IPS-NIHi7 (cell line): ENCODE measurements around the gene APOBEC3G.
A peak's percentile ranks its signal among the peaks of the same experiment; 100 is the strongest.
"Not testable (repeated sequence)": the region's sequence is repeated elsewhere in the genome, so short reads cannot be mapped to it uniquely, and the experiment has no call there.

Experiments
- DNase-seq: peaks from one replicate; pipeline ENCODE4 v3.0.0; 2012; ENCODE audit warnings: mixed read lengths; ENCODE audit errors: extremely low spot score

Gene APOBEC3G

GRCh38 chr22:39066442-39067276 lies 10.4 kb upstream of the APOBEC3G start:
- DNase-seq = not testable (repeated sequence)

DNA sequence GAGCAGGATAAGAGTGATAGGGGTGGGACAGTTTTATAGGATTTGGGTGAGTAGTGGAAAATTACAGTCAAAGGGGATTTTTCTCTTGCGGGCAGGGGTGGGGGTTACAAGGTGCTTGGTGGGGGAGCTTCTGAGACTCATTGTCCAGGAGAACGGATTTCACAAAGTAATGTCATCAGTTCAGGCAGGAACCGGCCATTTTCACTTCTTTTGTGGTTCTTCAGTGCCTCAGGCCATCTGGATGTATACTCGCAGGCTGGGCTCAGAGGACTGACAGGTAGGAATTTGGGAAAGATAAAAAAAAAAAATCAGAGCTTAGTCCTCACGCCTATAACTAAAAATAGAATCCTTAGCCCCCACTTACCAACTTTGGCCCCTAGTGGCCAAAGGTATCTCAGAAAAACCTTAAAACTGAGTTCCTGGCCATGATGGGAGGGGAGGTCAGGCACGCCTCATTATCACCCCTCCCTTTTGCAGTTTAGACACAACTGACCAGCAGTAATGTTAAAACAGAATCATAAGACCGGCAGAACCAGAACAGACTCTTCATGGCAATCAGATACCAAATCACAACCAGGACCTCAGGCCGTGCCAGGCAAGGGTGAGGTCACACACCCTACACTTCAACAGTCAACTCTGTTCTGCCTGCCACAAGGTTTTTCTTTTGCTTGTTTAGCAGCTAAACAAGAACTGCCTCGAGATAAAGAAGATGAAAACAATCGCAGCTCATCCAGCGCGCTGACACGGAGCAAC lies 8.9 kb upstream of the APOBEC3G start:
- DNase-seq = no peak

DNA sequence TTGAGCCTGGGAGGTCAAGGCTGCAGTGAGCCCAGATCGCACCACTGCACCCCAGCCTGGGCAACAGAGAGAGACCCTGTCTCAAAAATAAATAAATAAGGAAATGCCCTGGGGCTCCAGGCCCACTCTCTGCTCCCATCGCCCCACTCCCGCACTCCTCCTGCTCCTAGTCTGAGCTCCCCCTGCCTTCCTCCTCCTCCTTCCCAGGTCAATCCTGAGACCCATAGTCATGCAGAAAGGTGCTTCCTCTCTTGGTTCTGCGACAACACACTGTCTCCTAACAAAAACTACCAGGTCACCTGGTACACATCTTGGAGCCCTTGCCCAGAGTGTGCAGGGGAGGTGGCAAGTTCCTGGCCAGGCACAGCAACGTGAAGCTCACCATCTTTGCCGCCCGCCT lies 6.9 kb upstream of the APOBEC3G start:
- DNase-seq = no peak

GRCh38 chr22:39072581-39072981 lies 4.5 kb upstream of the APOBEC3G start:
- DNase-seq = not testable (repeated sequence)

- no peak for DNase-seq
Observed at GRCh38 chr22:39073981-39074380, 3.1 kb upstream of the APOBEC3G start.

- DNase-seq = not testable (repeated sequence)
Observed at GRCh38 chr22:39076155-39077025, 685 bp upstream of the APOBEC3G start.

- DNase-seq = not testable (repeated sequence)
Observed at GRCh38 chr22:39077912-39078311, 837 bp downstream of the APOBEC3G start.

DNA sequence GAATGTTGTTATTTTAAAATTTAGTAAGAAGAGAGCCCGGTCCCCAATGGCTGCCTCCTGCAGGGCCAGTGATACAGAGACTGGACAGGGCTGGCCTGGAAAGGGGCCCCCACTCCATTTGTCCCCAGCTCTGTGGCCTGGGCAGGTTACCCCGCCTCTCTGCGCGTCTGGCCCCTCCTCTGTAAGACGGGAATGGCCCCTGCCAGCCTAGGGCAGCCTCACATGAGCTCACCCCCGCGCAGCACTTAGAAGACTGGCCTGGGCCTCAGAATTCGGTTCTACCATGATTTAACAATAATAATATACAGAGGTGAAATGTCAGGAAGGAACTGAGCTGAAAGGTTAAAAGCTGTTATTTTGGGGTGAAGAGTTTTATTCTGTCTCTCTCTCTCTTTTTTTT lies 1.3 kb downstream of the APOBEC3G start:
- DNase-seq = no peak

DNA sequence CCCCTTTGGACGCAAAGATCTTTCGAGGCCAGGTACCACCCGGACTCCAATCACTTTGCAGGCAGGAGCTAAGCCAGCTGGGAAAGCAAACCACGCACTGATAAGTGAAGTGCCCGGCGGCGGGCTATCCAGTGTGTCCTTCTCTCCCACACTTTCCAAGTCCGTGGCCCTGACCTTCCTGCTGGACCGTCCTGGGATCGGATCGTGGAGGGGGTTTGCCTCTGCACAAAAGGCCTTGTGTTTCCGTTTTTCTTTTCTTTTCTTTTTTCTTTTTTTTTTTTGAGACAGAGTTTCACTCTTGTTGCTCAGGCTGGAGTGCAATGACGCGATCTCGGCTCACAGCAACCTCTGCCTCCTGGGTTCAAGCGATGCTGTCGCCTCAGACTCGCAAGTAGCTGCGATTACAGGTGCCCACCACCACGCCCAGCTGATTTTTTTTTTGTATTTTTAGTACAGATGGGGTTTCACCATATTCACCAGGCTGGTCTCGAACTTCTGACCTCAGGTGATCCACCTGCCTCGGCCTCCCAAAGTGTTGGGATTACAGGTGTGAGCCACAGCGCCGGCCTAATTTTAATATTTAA lies 2.1 kb downstream of the APOBEC3G start:
- not testable (repeated sequence) for DNase-seq

DNA sequence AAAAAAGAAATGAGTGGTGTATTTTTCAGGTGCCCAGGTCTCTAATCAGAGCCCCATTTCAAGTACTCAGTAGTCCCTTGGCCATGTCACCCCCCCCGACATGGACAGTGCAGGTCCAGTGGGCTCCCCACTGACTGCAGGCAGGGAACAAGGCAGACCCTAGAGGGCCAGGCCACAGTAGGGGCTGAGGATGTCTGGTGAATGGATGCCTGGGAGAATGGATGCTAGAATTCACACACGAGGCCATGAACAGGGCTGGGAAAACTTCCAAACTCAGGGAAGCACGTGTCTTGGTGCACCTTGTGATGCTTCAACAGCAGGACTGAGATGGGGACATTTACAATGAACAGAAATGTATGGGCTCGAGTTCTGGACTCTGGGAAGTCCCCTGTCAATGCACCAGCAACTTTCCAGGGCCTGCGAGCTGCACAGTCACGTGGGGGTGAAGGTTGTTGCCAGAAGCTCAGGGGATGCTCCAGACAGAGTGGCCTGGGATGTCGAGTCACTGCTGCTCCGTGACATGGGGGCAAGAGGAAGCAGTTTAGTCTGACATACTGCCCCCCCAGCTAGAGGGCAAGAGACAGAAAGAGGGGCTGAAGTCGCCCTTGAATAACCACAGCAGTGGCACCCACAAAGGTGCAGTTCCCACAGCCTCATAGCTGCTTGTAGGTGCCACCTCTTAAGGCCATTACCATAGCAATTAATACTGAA lies 3.1 kb downstream of the APOBEC3G start:
- DNase-seq = no peak

- DNase-seq = no peak
Observed at GRCh38 chr22:39081016-39081415, 3.9 kb downstream of the APOBEC3G start.

DNA sequence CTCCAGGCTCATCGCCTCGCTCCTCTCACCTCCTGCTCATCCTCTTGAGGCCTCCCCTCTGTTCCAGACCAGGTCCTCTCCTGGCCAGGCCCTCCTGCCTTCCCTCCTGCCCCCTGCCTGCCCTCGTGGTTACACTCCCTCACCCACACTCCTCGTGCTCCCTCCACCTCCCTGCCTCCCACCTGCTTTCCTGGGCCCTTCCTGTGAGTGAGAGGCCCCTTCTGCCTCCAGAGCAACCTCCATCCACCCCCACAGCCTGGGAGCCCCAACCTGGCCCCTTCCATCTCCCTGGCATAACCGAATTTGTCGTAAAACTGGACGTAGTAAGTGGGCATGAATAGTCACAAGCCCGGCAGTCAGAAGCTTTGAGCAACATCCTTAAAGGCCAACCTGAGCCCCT lies 4.5 kb downstream of the APOBEC3G start:
- DNase-seq = no peak

- DNase-seq = no peak
Observed at GRCh38 chr22:39083212-39084165, 6.4 kb downstream of the APOBEC3G start.

DNA sequence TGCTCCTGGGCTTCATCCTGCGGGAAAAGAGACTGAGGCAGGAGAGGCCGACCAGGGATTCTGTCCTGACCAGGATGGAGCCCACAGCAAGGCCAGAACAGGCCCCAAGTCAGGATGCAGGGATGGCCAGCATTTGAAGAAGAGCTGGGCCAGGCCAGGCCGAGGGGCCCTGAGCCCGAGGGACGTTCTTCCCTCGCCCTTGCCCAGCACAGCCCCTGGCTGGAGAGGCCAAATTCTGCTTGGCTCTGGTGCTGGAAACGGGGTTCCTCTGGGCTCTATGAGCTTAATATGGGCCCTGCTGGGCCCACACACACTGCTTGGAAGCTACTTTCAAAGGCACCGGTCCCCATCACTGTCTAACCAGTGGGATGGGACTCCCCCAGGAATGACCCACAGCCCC lies 7.6 kb downstream of the APOBEC3G start:
- no peak for DNase-seq

DNA sequence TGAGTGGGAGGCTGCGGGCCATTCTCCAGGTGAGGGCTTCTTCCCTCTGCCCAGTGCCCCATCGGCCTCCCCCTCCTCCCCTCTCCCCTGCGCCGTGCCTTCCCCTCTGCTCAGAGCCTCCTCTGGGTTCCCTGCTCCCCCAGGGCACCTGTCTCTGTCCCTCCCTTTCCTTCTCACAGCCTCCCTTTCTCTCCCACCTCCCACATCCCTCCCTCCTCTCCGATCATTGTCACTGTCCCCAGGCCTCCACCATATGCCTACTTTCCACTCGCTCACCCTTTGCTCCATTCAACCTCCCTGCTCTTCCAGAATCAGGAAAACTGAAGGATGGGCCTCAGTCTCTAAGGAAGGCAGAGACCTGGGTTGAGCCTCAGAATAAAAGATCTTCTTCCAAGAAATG lies 10.0 kb downstream of the APOBEC3G start:
- DNase-seq = no peak

DNA sequence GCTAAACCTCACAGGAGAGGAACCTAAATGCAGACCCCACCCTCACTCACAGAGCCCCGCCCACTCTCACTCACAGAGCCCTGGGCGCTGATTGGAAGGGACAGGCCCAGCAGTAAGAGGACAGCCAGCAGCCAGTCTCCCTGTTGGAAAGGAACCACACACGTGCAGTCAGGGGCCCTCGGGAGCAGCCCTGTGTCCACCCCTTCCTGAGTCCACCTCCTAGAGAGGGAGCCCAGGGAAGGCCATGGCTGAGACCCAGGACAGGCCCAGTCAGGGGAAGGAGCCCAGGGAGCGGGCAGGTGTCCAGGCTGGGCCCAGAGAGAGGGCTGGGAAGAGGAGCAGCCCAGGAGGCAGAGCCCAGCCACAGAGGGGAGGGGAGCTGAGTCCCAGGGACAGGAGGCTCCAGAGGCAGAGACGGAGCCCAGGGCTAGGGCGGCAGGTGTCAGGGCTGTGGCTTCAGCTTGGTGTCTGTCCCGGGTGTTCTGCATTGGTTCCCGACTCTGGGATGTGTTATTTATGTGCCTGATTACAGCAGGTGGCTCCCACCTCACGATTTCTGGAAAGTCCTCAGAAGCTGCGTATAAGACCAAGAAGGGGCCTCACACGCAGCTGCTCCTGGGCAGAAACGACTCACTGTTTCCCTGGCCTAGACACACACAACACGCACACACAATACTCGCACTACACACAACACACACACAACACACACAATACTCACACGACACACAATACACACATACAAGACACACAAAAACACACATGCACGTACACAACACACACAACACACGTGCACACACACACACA lies 11.0 kb downstream of the APOBEC3G start:
- DNase-seq = peak; percentile 38

- DNase-seq = no peak
Observed at GRCh38 chr22:39088685-39089032, 11.6 kb downstream of the APOBEC3G start.

GRCh38 chr22:39089928-39090327 lies 12.9 kb downstream of the APOBEC3G start:
- DNase-seq = no peak

GRCh38 chr22:39090426-39091064 lies 13.5 kb downstream of the APOBEC3G start:
- DNase-seq = no peak
